Erythroblast (primary cell): Measurements from ENCODE around the gene IFNL3.

Experiments used
- GATA1 ChIP-seq: IDR thresholded peaks from 2 replicates; pipeline ENCODE4 v1.6.1; 2011; ENCODE audit warnings: low read depth, mild to moderate bottlenecking, control low read depth, low read length, moderate library complexity
- POLR2A ChIP-seq: IDR thresholded peaks from 2 replicates; pipeline ENCODE4 v1.6.1; 2011; ENCODE audit warnings: mild to moderate bottlenecking, low read length

DNA sequence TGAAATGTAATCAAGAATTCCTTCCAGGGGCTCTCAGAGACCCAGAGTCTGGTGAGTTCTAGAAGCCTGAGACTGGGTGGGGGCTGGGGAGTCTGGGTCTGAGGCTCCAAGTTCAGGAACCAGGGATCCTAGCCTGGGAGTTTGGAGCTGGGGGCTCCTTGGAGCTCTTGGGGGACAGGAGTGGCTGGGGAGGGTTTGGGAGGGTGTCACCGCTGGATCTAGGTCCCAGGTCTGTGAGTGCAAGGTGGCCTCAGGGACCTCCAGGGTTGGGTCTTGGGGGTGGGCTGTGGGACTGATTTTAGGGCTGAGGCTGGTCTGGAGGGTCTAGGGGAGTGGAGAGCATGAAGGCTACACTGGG, 41.8 kb downstream of the IFNL3 start:
- TF ChIP-seq POLR2A (no peak), GATA1 (no peak)
